Neural cell (in vitro differentiated cells): ENCODE measurements around the gene ONECUT3.

ENCODE experiments used
- POLR2AphosphoS5 ChIP-seq: IDR thresholded peaks from 2 replicates; pipeline ENCODE4 v1.6.1; 2012
- RAD21 ChIP-seq: fragments of 450-650 bp; conservative IDR thresholded peaks from 2 replicates; pipeline ENCODE4 v1.6.1; 2014; ENCODE audit warnings: antibody characterized with exemption, mild to moderate bottlenecking, moderate library complexity
- TF ChIP-seq, protein P1 (sequence below): fragments of 450-650 bp; IDR thresholded peaks from 2 replicates; pipeline ENCODE4 v1.5.1; 2014; ENCODE audit warnings: antibody characterized with exemption, mild to moderate bottlenecking, moderate library complexity; ENCODE audit not compliant: poor library complexity, severe bottlenecking

- TF ChIP-seq, protein P1, sequence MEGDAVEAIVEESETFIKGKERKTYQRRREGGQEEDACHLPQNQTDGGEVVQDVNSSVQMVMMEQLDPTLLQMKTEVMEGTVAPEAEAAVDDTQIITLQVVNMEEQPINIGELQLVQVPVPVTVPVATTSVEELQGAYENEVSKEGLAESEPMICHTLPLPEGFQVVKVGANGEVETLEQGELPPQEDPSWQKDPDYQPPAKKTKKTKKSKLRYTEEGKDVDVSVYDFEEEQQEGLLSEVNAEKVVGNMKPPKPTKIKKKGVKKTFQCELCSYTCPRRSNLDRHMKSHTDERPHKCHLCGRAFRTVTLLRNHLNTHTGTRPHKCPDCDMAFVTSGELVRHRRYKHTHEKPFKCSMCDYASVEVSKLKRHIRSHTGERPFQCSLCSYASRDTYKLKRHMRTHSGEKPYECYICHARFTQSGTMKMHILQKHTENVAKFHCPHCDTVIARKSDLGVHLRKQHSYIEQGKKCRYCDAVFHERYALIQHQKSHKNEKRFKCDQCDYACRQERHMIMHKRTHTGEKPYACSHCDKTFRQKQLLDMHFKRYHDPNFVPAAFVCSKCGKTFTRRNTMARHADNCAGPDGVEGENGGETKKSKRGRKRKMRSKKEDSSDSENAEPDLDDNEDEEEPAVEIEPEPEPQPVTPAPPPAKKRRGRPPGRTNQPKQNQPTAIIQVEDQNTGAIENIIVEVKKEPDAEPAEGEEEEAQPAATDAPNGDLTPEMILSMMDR = no peak
- TF ChIP-seq POLR2AphosphoS5 = no peak
- TF ChIP-seq RAD21 = no peak
Measured at GRCh38 chr19:1756264-1756663, 3.0 kb downstream of the ONECUT3 start.
